GM12891 (cell line): ENCODE measurements around the gene CYP4F12.

Experiments used
- POLR2A ChIP-seq: IDR thresholded peaks from 2 replicates; pipeline ENCODE4 v1.6.1; 2011; ENCODE audit warnings: low read depth, low read length, control low read depth
- POLR2AphosphoS5 ChIP-seq: IDR thresholded peaks from 2 replicates; pipeline ENCODE4 v1.6.1; 2011; ENCODE audit warnings: low read depth, low read length, control low read depth
- POU2F2 ChIP-seq: IDR thresholded peaks from 2 replicates; pipeline ENCODE4 v1.6.1; 2011; ENCODE audit warnings: low read depth, mild to moderate bottlenecking, control low read depth, low read length, moderate library complexity
- TAF1 ChIP-seq: IDR thresholded peaks from 2 replicates; pipeline ENCODE4 v1.6.1; 2011; ENCODE audit warnings: low read depth, low read length, control low read depth

DNA sequence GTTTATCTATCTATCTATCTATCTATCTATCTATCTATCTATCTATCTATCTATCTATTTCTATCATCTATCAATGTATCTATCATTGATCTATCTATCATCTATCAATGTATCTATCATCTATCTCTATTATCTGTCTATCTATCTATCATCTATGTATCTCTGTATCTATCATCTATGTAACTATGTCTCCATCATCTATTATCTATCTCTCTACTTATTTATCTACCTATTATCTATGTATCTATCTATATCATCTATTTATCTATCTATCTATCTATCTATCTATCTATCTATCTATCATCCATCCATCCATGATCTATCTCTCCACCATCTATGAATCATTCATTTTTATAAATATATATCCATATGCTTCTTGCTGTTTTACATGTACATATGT, 16.4 kb upstream of the CYP4F12 start:
- TF ChIP-seq POLR2AphosphoS5: no peak
- TF ChIP-seq TAF1: no peak
- no peak for TF ChIP-seq POLR2A
- no peak for TF ChIP-seq POU2F2
